RWPE2 (cell line): ENCODE measurements around the gene ZFR2.
A peak's percentile ranks its signal among the peaks of the same experiment; 100 is the strongest.

Source experiments
- ATAC-seq: fragments of 200-7000 bp; cut with Tn5 transposase; 3 replicates; pipeline ENCODE4 v1.9.1; 2021; ENCODE audit warnings: low read depth
- DNase-seq: peaks from one replicate; pipeline ENCODE4 v3.0.0-alpha.2; 2020; ENCODE audit warnings: low spot score
- H3K27ac ChIP-seq: fragments of 450-650 bp; 2 replicates; pipeline ENCODE4 v1.5.1; 2017; ENCODE audit warnings: mild to moderate bottlenecking; ENCODE audit not compliant: poor library complexity, severe bottlenecking
- H3K27me3 ChIP-seq: fragments of 250-450 bp; sonication (Bioruptor Pico); 2 replicates; pipeline ENCODE4 v1.5.1; 2021; ENCODE audit warnings: mild to moderate bottlenecking, moderate library complexity; ENCODE audit not compliant: insufficient read depth, poor library complexity, severe bottlenecking
- H3K36me3 ChIP-seq: fragments of 250-450 bp; sonication (Bioruptor Pico); 2 replicates; pipeline ENCODE4 v1.5.1; 2020; ENCODE audit warnings: low read depth, mild to moderate bottlenecking, moderate library complexity
- H3K4me1 ChIP-seq: fragments of 250-450 bp; sonication (Bioruptor Pico); 2 replicates; pipeline ENCODE4 v1.5.1; 2021; ENCODE audit warnings: mild to moderate bottlenecking, moderate library complexity; ENCODE audit not compliant: insufficient read depth, poor library complexity, severe bottlenecking
- H3K4me3 ChIP-seq: fragments of 250-450 bp; sonication (Bioruptor Pico); 2 replicates; pipeline ENCODE4 v1.5.1; 2021; ENCODE audit warnings: mild to moderate bottlenecking, moderate library complexity; ENCODE audit not compliant: severe bottlenecking
- H3K9me3 ChIP-seq: fragments of 250-450 bp; sonication (Bioruptor Pico); 2 replicates; pipeline ENCODE4 v1.5.1; 2021; ENCODE audit warnings: mild to moderate bottlenecking, moderate library complexity; ENCODE audit not compliant: severe bottlenecking
- CTCF ChIP-seq: fragments of 450-650 bp; IDR thresholded peaks from one replicate; pipeline ENCODE4 v1.5.1; 2017; ENCODE audit warnings: mild to moderate bottlenecking, moderate library complexity; ENCODE audit not compliant: poor library complexity, severe bottlenecking

Gene ZFR2

DNA sequence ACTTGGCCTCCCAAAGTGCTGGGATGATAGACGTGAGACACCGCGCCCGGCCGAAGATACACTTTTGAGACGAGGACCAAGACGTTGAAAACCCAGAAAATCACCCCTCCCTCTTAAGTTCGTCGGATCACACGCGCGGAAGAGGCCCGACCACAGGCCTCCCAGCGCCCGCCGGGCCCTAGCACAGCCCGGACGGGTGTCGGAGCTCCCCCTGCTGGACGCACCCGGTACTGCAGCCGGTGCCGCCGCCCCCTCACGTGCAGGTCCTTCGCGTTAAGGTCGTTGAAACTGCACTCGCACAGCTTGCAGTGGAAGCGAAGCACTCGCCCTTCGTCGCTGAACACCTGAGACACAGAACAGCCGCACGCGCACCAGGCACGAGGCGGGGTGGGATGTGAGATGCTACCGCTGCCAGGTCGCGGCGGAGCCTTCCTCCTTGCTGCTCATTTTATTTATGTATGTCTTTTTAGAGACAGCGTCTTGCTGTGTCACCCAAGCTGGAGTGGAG, 46.9 kb downstream of the ZFR2 start:
- DNase-seq (no peak), ATAC-seq (no peak)
- H3K4me1 ChIP-seq, result no peaks in the 10 kb centered on the region

GRCh38 chr19:3821156-3821555, 47.7 kb downstream of the ZFR2 start:
- DNase-seq (no peak), ATAC-seq (no peak)
- Histone ChIP-seq H3K27ac (no peak overlapping the region), H3K4me1 (no peaks in the 10 kb centered on the region), H3K4me3 (no peak overlapping the region), H3K36me3 (no peaks in the 10 kb centered on the region), H3K27me3 (no peaks in the 10 kb centered on the region), H3K9me3 (no peaks in the 10 kb centered on the region)
- no peak for TF ChIP-seq CTCF

More for the DNA sequence above, 46.9 kb downstream of the ZFR2 start:
- H3K36me3 ChIP-seq, result no peaks in the 10 kb centered on the region
- H3K4me3 ChIP-seq, result no peak overlapping the region
- no peaks in the 10 kb centered on the region for H3K27me3 ChIP-seq
- H3K9me3 ChIP-seq, result no peaks in the 10 kb centered on the region
- peak; percentile 70 for TF ChIP-seq CTCF
- H3K27ac ChIP-seq, result no peak overlapping the region

DNA sequence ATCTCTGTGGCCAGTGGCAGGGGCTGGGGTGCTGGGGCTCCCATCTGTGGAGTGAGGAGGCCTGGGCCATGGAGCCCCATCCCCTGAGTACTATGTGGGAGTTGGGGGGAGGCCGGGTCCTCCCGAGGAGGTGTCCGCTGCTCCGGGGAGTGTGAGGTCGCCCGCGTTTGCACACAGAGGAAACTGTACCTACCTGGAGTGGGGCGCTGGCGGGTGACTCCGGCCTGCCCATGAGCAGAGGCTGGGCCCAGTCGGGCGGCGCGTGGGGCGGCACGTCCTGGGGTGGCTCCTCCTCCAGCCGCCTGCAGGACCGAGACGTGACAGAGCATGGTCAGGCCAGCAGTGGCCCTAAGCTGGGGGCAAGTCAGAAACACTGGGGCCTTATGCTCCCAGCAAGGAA, 48.8 kb downstream of the ZFR2 start:
- TF ChIP-seq CTCF, result no peak
- H3K9me3 ChIP-seq, result no peaks in the 10 kb centered on the region
- DNase-seq (no peak), ATAC-seq (no peak)
- H3K4me3 ChIP-seq, result no peak overlapping the region
- H3K4me1 ChIP-seq, result no peaks in the 10 kb centered on the region
- no peaks in the 10 kb centered on the region for H3K27me3 ChIP-seq
- no peaks in the 10 kb centered on the region for H3K36me3 ChIP-seq
- no peak overlapping the region for H3K27ac ChIP-seq

DNA sequence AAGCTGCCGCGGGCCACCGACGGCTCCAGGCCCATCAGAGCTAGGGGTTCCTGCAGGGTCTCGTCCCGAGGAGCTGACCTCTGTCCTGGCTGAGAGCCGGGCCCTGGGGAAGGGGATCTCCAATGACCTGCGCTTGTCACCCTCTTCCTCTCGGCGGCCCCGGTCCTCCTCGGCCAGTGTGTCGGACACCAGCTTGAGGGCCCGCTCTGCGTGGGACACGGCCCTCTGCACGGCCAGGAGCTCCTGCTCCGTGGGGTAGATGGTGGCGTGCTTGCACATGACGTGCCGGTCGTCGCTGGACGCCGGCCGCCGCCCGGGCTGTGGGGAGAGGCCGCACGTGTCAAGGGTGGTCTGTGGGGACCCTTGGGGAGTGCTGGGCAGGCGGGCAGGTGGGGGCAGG, 49.9 kb downstream of the ZFR2 start:
- no peaks in the 10 kb centered on the region for H3K27me3 ChIP-seq

More for the DNA sequence above, 49.9 kb downstream of the ZFR2 start:
- H3K27ac ChIP-seq, result no peak overlapping the region
- no peak for ATAC-seq
- no peaks in the 10 kb centered on the region for H3K4me1 ChIP-seq
- no peaks in the 10 kb centered on the region for H3K36me3 ChIP-seq
- no peak for TF ChIP-seq CTCF
- no peak for DNase-seq
- no peaks in the 10 kb centered on the region for H3K9me3 ChIP-seq
- H3K4me3 ChIP-seq, result no peak overlapping the region
